HEK293 (cell line): ENCODE measurements around the gene KCNAB2.
"Not testable (repeated sequence)": the region's sequence is repeated elsewhere in the genome, so short reads cannot be mapped to it uniquely, and the experiment has no call there.

ENCODE experiments used
- CTCF ChIA-PET: fragments of 350-600 bp; formaldehyde crosslinking; extraction: SDS; loops from one replicate; lab custom pipeline; 2021; ENCODE audit warnings: antibody characterized with exemption; lab: Yijun Ruan, JAX
- POLR2A ChIA-PET: fragments of 300-600 bp; formaldehyde crosslinking; extraction: SDS; loops from one replicate; lab custom pipeline; 2020; ENCODE audit warnings: antibody characterized with exemption, inconsistent platforms; lab: Yijun Ruan, JAX
- H3K27ac ChIP-seq: fragments of 200-500 bp; sonication (Bioruptor generic); 2 replicates; pipeline ENCODE4 v1.5.1; 2014; ENCODE audit warnings: low read depth, low read length, control low read depth, inconsistent platforms; ENCODE audit errors: extremely low read depth
- H3K36me3 ChIP-seq, 2 experiments: fragments of 200-500 bp in 1 of 2; sonication (Bioruptor generic) in 1 of 2; 1 replicate in 1 of 2; 2 replicates in 1 of 2; pipeline ENCODE4 v1.5.1; 2014 to 2017; ENCODE audit warnings: inconsistent platforms in 2 of 2, low read length in 2 of 2; ENCODE audit not compliant: control insufficient read depth in 2 of 2, insufficient read depth in 1 of 2
- H3K4me1 ChIP-seq: fragments of 200-500 bp; sonication (Bioruptor generic); 2 replicates; pipeline ENCODE4 v1.5.1; 2014; ENCODE audit warnings: mild to moderate bottlenecking, low read length, inconsistent platforms; ENCODE audit not compliant: control insufficient read depth, insufficient read depth
- H3K4me3 ChIP-seq: 2 replicates; pipeline ENCODE4 v1.5.1; 2011; ENCODE audit warnings: low read depth, mild to moderate bottlenecking, control low read depth, low read length, moderate library complexity
- H3K9me3 ChIP-seq: fragments of 200-500 bp; sonication (Bioruptor generic); 2 replicates; pipeline ENCODE4 v1.5.1; 2014; ENCODE audit warnings: low read depth, low read length, inconsistent platforms; ENCODE audit not compliant: control insufficient read depth, insufficient read depth
- PRDM1 ChIP-seq: fragments of 450-650 bp; formaldehyde crosslinking; IDR thresholded peaks from 2 replicates; pipeline ENCODE4; 2016; ENCODE audit warnings: missing biosample characterization, missing genetic modification characterization
- SP3 ChIP-seq: fragments of 450-650 bp; formaldehyde crosslinking; IDR thresholded peaks from 2 replicates; pipeline ENCODE4 v1.5.1; 2016; ENCODE audit warnings: missing biosample characterization, missing genetic modification characterization
- ZNF302 ChIP-seq: fragments of 450-650 bp; formaldehyde crosslinking; IDR thresholded peaks from 2 replicates; pipeline ENCODE4 v1.5.1; 2016; ENCODE audit warnings: missing biosample characterization, missing genetic modification characterization, low read depth
- ZNF335 ChIP-seq: fragments of 450-650 bp; formaldehyde crosslinking; conservative IDR thresholded peaks from 2 replicates; pipeline ENCODE4 v1.5.1; 2016; ENCODE audit warnings: missing biosample characterization, missing genetic modification characterization
- ZNF354C ChIP-seq: fragments of 450-650 bp; formaldehyde crosslinking; IDR thresholded peaks from 2 replicates; pipeline ENCODE4 v1.5.1; 2016; ENCODE audit warnings: missing biosample characterization, missing genetic modification characterization, low read depth, borderline replicate concordance
- ZNF514 ChIP-seq: fragments of 450-650 bp; formaldehyde crosslinking; IDR thresholded peaks from 2 replicates; pipeline ENCODE4 v1.5.1; 2016; ENCODE audit warnings: missing biosample characterization, missing genetic modification characterization
- ZNF548 ChIP-seq: fragments of 450-650 bp; formaldehyde crosslinking; IDR thresholded peaks from 2 replicates; pipeline ENCODE4 v1.5.1; 2016; ENCODE audit warnings: missing biosample characterization, missing genetic modification characterization
- ZNF549 ChIP-seq: fragments of 450-650 bp; IDR thresholded peaks from 2 replicates; pipeline ENCODE4 v1.5.1; 2018; ENCODE audit warnings: missing biosample characterization, missing genetic modification characterization, mild to moderate bottlenecking, inconsistent platforms, moderate library complexity
- ZNF660 ChIP-seq: fragments of 450-650 bp; IDR thresholded peaks from 2 replicates; pipeline ENCODE4 v1.5.1; 2018; ENCODE audit warnings: missing biosample characterization, mild to moderate bottlenecking, missing genetic modification characterization
- ZNF670 ChIP-seq: fragments of 450-650 bp; formaldehyde crosslinking; IDR thresholded peaks from 2 replicates; pipeline ENCODE4 v1.5.1; 2016; ENCODE audit warnings: missing biosample characterization, missing genetic modification characterization, low read depth
- ZNF704 ChIP-seq: fragments of 450-650 bp; formaldehyde crosslinking; IDR thresholded peaks from 2 replicates; pipeline ENCODE4 v1.5.1; 2016; ENCODE audit warnings: missing biosample characterization, missing genetic modification characterization
- ZNF830 ChIP-seq: fragments of 450-650 bp; IDR thresholded peaks from 2 replicates; pipeline ENCODE4 v1.5.0; 2018; ENCODE audit warnings: missing biosample characterization, missing genetic modification characterization, low read depth, mild to moderate bottlenecking, moderate library complexity
- ZSCAN30 ChIP-seq: fragments of 450-650 bp; IDR thresholded peaks from 2 replicates; pipeline ENCODE4 v1.5.1; 2018; ENCODE audit warnings: missing biosample characterization, mild to moderate bottlenecking, missing genetic modification characterization, moderate library complexity
- TF ChIP-seq, protein P1 (sequence below): fragments of 450-650 bp; formaldehyde crosslinking; IDR thresholded peaks from 2 replicates; pipeline ENCODE4 v1.5.1; 2017; ENCODE audit warnings: missing biosample characterization, missing genetic modification characterization
- TF ChIP-seq, protein P2 (sequence below): fragments of 450-650 bp; formaldehyde crosslinking; IDR thresholded peaks from 2 replicates; pipeline ENCODE4 v1.5.1; 2016; ENCODE audit warnings: missing biosample characterization, missing genetic modification characterization
- TF ChIP-seq, protein P3 (sequence below): fragments of 450-650 bp; formaldehyde crosslinking; IDR thresholded peaks from 2 replicates; pipeline ENCODE4 v1.5.1; 2016; ENCODE audit warnings: missing biosample characterization, missing genetic modification characterization
- TF ChIP-seq, protein P4 (sequence below): fragments of 450-650 bp; formaldehyde crosslinking; IDR thresholded peaks from 2 replicates; pipeline ENCODE4 v1.5.1; 2016; ENCODE audit warnings: missing biosample characterization, missing genetic modification characterization
- TF ChIP-seq, protein P5 (sequence below): fragments of 450-650 bp; formaldehyde crosslinking; IDR thresholded peaks from 2 replicates; pipeline ENCODE4 v1.5.1; 2016; ENCODE audit warnings: missing biosample characterization, missing genetic modification characterization

Gene KCNAB2

GRCh38 chr1:6075748-6076147, 30.1 kb downstream of the KCNAB2 start (continued):
- TF ChIP-seq, protein P1, sequence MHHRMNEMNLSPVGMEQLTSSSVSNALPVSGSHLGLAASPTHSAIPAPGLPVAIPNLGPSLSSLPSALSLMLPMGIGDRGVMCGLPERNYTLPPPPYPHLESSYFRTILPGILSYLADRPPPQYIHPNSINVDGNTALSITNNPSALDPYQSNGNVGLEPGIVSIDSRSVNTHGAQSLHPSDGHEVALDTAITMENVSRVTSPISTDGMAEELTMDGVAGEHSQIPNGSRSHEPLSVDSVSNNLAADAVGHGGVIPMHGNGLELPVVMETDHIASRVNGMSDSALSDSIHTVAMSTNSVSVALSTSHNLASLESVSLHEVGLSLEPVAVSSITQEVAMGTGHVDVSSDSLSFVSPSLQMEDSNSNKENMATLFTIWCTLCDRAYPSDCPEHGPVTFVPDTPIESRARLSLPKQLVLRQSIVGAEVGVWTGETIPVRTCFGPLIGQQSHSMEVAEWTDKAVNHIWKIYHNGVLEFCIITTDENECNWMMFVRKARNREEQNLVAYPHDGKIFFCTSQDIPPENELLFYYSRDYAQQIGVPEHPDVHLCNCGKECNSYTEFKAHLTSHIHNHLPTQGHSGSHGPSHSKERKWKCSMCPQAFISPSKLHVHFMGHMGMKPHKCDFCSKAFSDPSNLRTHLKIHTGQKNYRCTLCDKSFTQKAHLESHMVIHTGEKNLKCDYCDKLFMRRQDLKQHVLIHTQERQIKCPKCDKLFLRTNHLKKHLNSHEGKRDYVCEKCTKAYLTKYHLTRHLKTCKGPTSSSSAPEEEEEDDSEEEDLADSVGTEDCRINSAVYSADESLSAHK (tag by site-specific recombination) = no peak
- TF ChIP-seq ZNF548 (tag by site-specific recombination) = no peak
- no peak for TF ChIP-seq ZNF670 (tag by site-specific recombination)
- no peak for TF ChIP-seq ZNF660 (tag by site-specific recombination)
- TF ChIP-seq, protein P2, sequence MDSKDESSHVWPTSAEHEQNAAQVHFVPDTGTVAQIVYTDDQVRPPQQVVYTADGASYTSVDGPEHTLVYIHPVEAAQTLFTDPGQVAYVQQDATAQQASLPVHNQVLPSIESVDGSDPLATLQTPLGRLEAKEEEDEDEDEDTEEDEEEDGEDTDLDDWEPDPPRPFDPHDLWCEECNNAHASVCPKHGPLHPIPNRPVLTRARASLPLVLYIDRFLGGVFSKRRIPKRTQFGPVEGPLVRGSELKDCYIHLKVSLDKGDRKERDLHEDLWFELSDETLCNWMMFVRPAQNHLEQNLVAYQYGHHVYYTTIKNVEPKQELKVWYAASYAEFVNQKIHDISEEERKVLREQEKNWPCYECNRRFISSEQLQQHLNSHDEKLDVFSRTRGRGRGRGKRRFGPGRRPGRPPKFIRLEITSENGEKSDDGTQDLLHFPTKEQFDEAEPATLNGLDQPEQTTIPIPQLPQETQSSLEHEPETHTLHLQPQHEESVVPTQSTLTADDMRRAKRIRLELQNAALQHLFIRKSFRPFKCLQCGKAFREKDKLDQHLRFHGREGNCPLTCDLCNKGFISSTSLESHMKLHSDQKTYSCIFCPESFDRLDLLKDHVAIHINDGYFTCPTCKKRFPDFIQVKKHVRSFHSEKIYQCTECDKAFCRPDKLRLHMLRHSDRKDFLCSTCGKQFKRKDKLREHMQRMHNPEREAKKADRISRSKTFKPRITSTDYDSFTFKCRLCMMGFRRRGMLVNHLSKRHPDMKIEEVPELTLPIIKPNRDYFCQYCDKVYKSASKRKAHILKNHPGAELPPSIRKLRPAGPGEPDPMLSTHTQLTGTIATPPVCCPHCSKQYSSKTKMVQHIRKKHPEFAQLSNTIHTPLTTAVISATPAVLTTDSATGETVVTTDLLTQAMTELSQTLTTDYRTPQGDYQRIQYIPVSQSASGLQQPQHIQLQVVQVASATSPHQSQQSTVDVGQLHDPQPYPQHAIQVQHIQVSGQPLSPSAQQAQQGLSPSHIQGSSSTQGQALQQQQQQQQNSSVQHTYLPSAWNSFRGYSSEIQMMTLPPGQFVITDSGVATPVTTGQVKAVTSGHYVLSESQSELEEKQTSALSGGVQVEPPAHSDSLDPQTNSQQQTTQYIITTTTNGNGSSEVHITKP = no peak
- TF ChIP-seq ZNF335 (tag by site-specific recombination) = no peak
- no peak for TF ChIP-seq ZNF830 (tag by site-specific recombination)
- TF ChIP-seq ZNF302 (tag by site-specific recombination) = no peak
- no peak for TF ChIP-seq ZNF549 (tag by site-specific recombination)
- TF ChIP-seq ZNF354C = no peak
- TF ChIP-seq SP3 (tag by site-specific recombination) = peak; percentile 48; the same call in 1 of the 2 replicates
- TF ChIP-seq, protein P3, sequence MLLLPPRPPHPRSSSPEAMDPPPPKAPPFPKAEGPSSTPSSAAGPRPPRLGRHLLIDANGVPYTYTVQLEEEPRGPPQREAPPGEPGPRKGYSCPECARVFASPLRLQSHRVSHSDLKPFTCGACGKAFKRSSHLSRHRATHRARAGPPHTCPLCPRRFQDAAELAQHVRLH (tag by site-specific recombination) = no peak
- TF ChIP-seq, all 188 proteins: peak for 9

GRCh38 chr1:6077061-6077460, 31.4 kb downstream of the KCNAB2 start:
- H3K36me3 ChIP-seq, POLR2A ChIA-PET, H3K27ac ChIP-seq, H3K4me1 ChIP-seq, CTCF ChIA-PET, H3K4me3 ChIP-seq, H3K9me3 ChIP-seq: not testable (repeated sequence)

DNA sequence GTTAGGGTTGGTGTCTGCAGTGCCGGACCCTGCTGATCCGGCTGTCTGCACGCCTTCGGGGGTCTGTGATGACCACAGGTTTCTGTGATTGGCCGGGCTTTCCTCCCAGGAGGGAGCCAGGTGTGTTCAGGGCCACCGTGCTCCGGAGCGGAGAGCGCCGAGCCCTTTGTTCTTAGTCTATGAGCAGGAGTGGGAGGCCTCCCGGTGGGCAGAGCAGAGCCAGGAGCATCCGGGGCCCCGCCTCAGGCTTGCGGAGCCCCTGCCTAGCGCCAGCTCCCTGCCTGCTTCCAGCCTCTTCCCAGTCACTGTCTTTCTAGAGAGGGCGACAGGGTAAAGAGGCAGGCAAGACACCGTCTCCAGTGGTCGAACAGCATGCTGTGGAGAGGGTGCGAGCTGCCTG, 31.8 kb downstream of the KCNAB2 start:
- ChIA-PET POLR2A (no interaction called here), CTCF (interaction anchor here (0.7 kb wide), 1 partner anchor 8 kb away, joined by 3 read pairs; no protein-coding TSS in a partner anchor)
- TF ChIP-seq, protein P4, sequence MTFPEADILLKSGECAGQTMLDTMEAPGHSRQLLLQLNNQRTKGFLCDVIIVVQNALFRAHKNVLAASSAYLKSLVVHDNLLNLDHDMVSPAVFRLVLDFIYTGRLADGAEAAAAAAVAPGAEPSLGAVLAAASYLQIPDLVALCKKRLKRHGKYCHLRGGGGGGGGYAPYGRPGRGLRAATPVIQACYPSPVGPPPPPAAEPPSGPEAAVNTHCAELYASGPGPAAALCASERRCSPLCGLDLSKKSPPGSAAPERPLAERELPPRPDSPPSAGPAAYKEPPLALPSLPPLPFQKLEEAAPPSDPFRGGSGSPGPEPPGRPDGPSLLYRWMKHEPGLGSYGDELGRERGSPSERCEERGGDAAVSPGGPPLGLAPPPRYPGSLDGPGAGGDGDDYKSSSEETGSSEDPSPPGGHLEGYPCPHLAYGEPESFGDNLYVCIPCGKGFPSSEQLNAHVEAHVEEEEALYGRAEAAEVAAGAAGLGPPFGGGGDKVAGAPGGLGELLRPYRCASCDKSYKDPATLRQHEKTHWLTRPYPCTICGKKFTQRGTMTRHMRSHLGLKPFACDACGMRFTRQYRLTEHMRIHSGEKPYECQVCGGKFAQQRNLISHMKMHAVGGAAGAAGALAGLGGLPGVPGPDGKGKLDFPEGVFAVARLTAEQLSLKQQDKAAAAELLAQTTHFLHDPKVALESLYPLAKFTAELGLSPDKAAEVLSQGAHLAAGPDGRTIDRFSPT (tag by site-specific recombination) = no peak
- TF ChIP-seq, protein P5, sequence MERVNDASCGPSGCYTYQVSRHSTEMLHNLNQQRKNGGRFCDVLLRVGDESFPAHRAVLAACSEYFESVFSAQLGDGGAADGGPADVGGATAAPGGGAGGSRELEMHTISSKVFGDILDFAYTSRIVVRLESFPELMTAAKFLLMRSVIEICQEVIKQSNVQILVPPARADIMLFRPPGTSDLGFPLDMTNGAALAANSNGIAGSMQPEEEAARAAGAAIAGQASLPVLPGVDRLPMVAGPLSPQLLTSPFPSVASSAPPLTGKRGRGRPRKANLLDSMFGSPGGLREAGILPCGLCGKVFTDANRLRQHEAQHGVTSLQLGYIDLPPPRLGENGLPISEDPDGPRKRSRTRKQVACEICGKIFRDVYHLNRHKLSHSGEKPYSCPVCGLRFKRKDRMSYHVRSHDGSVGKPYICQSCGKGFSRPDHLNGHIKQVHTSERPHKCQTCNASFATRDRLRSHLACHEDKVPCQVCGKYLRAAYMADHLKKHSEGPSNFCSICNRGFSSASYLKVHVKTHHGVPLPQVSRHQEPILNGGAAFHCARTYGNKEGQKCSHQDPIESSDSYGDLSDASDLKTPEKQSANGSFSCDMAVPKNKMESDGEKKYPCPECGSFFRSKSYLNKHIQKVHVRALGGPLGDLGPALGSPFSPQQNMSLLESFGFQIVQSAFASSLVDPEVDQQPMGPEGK (tag by site-specific recombination) = no peak
- no peak for TF ChIP-seq ZNF514 (tag by site-specific recombination)
- TF ChIP-seq ZNF704 = no peak
- no peak for TF ChIP-seq ZSCAN30
- no peak for TF ChIP-seq PRDM1 (tag by site-specific recombination)

More for the DNA sequence above, 31.8 kb downstream of the KCNAB2 start:
- no peak overlapping the region for H3K27ac ChIP-seq
- no peak overlapping the region for H3K4me3 ChIP-seq
- no peaks in the 10 kb centered on the region for H3K36me3 ChIP-seq
- no peaks in the 10 kb centered on the region for H3K4me1 ChIP-seq
- H3K9me3 ChIP-seq = no peaks in the 10 kb centered on the region
